Astrocyte (in vitro differentiated cells and primary cell): ENCODE results near the gene OR5C1. TPM values are rescaled to one million over a fixed set of nuclear protein-coding genes. Genes with fewer than 3 reads are reported as not detected.
"Not testable (repeated sequence)": the region's sequence is repeated elsewhere in the genome, so short reads cannot be mapped to it uniquely, and the experiment has no call there.

ENCODE experiments used
- DNase-seq: peaks from one replicate; pipeline ENCODE4 v3.0.0-alpha.2; 2010; ENCODE audit warnings: low read depth
- FAIRE-seq: peaks from 2 replicates; lab custom pipeline; 2011; peaks lifted over from hg19 to GRCh38; lab: Jason Lieb, UNC
- H2AFZ ChIP-seq: 2 replicates; pipeline ENCODE4 v1.6.0; 2012; ENCODE audit warnings: low read depth, low read length, inconsistent platforms
- H3K27ac ChIP-seq: 2 replicates; pipeline ENCODE4 v1.5.1; 2011; ENCODE audit warnings: low read depth, low read length, inconsistent platforms
- H3K27me3 ChIP-seq: 2 replicates; pipeline ENCODE4 v1.6.0; 2011; ENCODE audit warnings: low read length, inconsistent platforms; ENCODE audit not compliant: insufficient read depth
- H3K36me3 ChIP-seq: 2 replicates; pipeline ENCODE4 v1.5.1; 2011; ENCODE audit warnings: low read length, inconsistent platforms; ENCODE audit not compliant: insufficient read depth
- H3K4me1 ChIP-seq: 2 replicates; pipeline ENCODE4 v1.5.1; 2011; ENCODE audit warnings: low read length, inconsistent platforms; ENCODE audit not compliant: insufficient read depth
- H3K4me2 ChIP-seq: 2 replicates; pipeline ENCODE4 v1.6.0; 2012; ENCODE audit warnings: low read length, inconsistent platforms
- H3K4me3 ChIP-seq: 2 replicates; pipeline ENCODE4 v1.5.1; 2011; ENCODE audit warnings: low read depth, mild to moderate bottlenecking, low read length, inconsistent platforms; ENCODE audit not compliant: insufficient read depth
- H3K79me2 ChIP-seq: 2 replicates; pipeline ENCODE4 v1.6.0; 2012; ENCODE audit warnings: mild to moderate bottlenecking, low read length, inconsistent platforms; ENCODE audit not compliant: insufficient read depth
- H3K9ac ChIP-seq: 2 replicates; pipeline ENCODE4 v1.6.0; 2012; ENCODE audit warnings: mild to moderate bottlenecking, low read length, inconsistent platforms
- H3K9me3 ChIP-seq: 2 replicates; pipeline ENCODE4 v1.5.1; 2012; ENCODE audit warnings: low read depth, mild to moderate bottlenecking, low read length, inconsistent platforms; ENCODE audit not compliant: insufficient read depth
- H4K20me1 ChIP-seq: 2 replicates; pipeline ENCODE4 v1.6.0; 2012; ENCODE audit warnings: low read length, inconsistent platforms; ENCODE audit not compliant: insufficient read depth
- H3K27ac Mint-ChIP-seq: one replicate; pipeline ENCODE4 v1.8.0; 2021; ENCODE audit warnings: mild to moderate bottlenecking, mixed read lengths; ENCODE audit not compliant: unreplicated experiment
- H3K27me3 Mint-ChIP-seq: one replicate; pipeline ENCODE4 v1.8.0; 2021; ENCODE audit warnings: low read depth, mixed read lengths; ENCODE audit not compliant: unreplicated experiment
- H3K36me3 Mint-ChIP-seq: one replicate; pipeline ENCODE4 v1.8.0; 2021; ENCODE audit warnings: low read depth, mixed read lengths; ENCODE audit not compliant: unreplicated experiment
- H3K4me1 Mint-ChIP-seq: one replicate; pipeline ENCODE4 v1.8.0; 2021; ENCODE audit warnings: low read depth, mixed read lengths; ENCODE audit not compliant: unreplicated experiment
- H3K4me3 Mint-ChIP-seq: one replicate; pipeline ENCODE4 v1.8.0; 2021; ENCODE audit warnings: mild to moderate bottlenecking, moderate library complexity, mixed read lengths; ENCODE audit not compliant: unreplicated experiment
- H3K9me3 Mint-ChIP-seq: one replicate; pipeline ENCODE4 v1.8.0; 2021; ENCODE audit warnings: mild to moderate bottlenecking, mixed read lengths; ENCODE audit not compliant: unreplicated experiment
- CTCF ChIP-seq: IDR thresholded peaks from 2 replicates; pipeline ENCODE4 v1.5.1; 2011; ENCODE audit warnings: low read depth, mild to moderate bottlenecking, inconsistent platforms, low read length, moderate library complexity; ENCODE audit not compliant: insufficient read depth
- EZH2 ChIP-seq: IDR thresholded peaks from 2 replicates; pipeline ENCODE4 v1.6.1; 2012; ENCODE audit warnings: mild to moderate bottlenecking, low read length, inconsistent platforms; ENCODE audit not compliant: insufficient read depth
- total RNA-seq: library from RNA; stranded (reverse); gene quantifications from 2 replicates; pipeline ENCODE4 v1.2.1, GENCODE V29; 2021

OR5C1 gene
- total RNA-seq, 1 donor from 2014 or later = not detected

GRCh38 chr9:122832194-122832593 is 43.5 kb downstream of the OR5C1 start:
- peaks cover 8% of the 10 kb centered on the region for H3K79me2 ChIP-seq
- DNase-seq (no peak), FAIRE-seq (no peak)
- H3K4me1 Mint-ChIP-seq = peaks cover 3% of the 10 kb centered on the region
- no peak overlapping the region for H3K4me2 ChIP-seq
- no peaks in the 10 kb centered on the region for H3K36me3 Mint-ChIP-seq
- no peak overlapping the region for H3K27ac Mint-ChIP-seq
- H4K20me1 ChIP-seq = peaks cover 5% of the 10 kb centered on the region
- no peak overlapping the region for H2AFZ ChIP-seq
- no peaks in the 10 kb centered on the region for H3K27me3 Mint-ChIP-seq
- H3K9ac ChIP-seq = no peak overlapping the region
- no peak overlapping the region for H3K27ac ChIP-seq
- no peaks in the 10 kb centered on the region for H3K9me3 Mint-ChIP-seq
- H3K36me3 ChIP-seq = no peaks in the 10 kb centered on the region
- TF ChIP-seq CTCF (no peak), EZH2 (no peak)
- H3K27me3 ChIP-seq = no peaks in the 10 kb centered on the region
- H3K4me3 Mint-ChIP-seq = no peak overlapping the region
- H3K9me3 ChIP-seq = no peaks in the 10 kb centered on the region
- H3K4me3 ChIP-seq = no peak overlapping the region
- H3K4me1 ChIP-seq = peaks cover 4% of the 10 kb centered on the region

- Histone ChIP-seq H3K36me3 (no peaks in the 10 kb centered on the region), H3K27me3 (no peaks in the 10 kb centered on the region), H3K4me2 (no peak overlapping the region), H3K79me2 (no peaks in the 10 kb centered on the region), H3K9ac (no peak overlapping the region), H3K4me3 (no peak overlapping the region), H3K27ac (no peak overlapping the region), H3K9me3 (no peaks in the 10 kb centered on the region), H3K4me1 (no peaks in the 10 kb centered on the region), H2AFZ (no peak overlapping the region), H4K20me1 (no peaks in the 10 kb centered on the region)
- no peaks in the 10 kb centered on the region for H3K27me3 Mint-ChIP-seq
- TF ChIP-seq CTCF = no peak
- no peak overlapping the region for H3K4me3 Mint-ChIP-seq
- no peaks in the 10 kb centered on the region for H3K4me1 Mint-ChIP-seq
- H3K36me3 Mint-ChIP-seq = no peaks in the 10 kb centered on the region
- DNase-seq = no peak
- no peak for FAIRE-seq
- H3K27ac Mint-ChIP-seq = no peak overlapping the region
- H3K9me3 Mint-ChIP-seq = no peaks in the 10 kb centered on the region
Measured at GRCh38 chr9:122835313-122835731, 46.6 kb downstream of the OR5C1 start.

GRCh38 chr9:122837266-122837850 is 48.6 kb downstream of the OR5C1 start:
- FAIRE-seq (no peak), DNase-seq (no peak)
- Mint-ChIP-seq H3K36me3 (no peaks in the 10 kb centered on the region), H3K4me3 (no peak overlapping the region), H3K9me3 (no peaks in the 10 kb centered on the region), H3K27ac (no peak overlapping the region), H3K4me1 (no peaks in the 10 kb centered on the region), H3K27me3 (no peaks in the 10 kb centered on the region)
- Histone ChIP-seq H3K9ac (no peak overlapping the region), H3K27ac (no peak overlapping the region), H3K36me3 (no peaks in the 10 kb centered on the region), H3K9me3 (no peaks in the 10 kb centered on the region), H2AFZ (no peak overlapping the region), H4K20me1 (no peaks in the 10 kb centered on the region), H3K4me3 (no peak overlapping the region), H3K4me2 (no peak overlapping the region), H3K4me1 (no peaks in the 10 kb centered on the region), H3K79me2 (no peaks in the 10 kb centered on the region), H3K27me3 (no peaks in the 10 kb centered on the region)
- TF ChIP-seq CTCF (no peak), EZH2 (no peak)

GRCh38 chr9:122838441-122838840 is 49.7 kb downstream of the OR5C1 start:
- H3K9me3 ChIP-seq, H3K9ac ChIP-seq, H3K27ac ChIP-seq, H3K79me2 ChIP-seq, H3K4me1 Mint-ChIP-seq, H3K4me1 ChIP-seq, H3K27me3 ChIP-seq, H2AFZ ChIP-seq, H3K4me2 ChIP-seq, DNase-seq, H3K36me3 ChIP-seq, H3K4me3 Mint-ChIP-seq, FAIRE-seq, H3K27ac Mint-ChIP-seq, H3K4me3 ChIP-seq, H3K9me3 Mint-ChIP-seq, H3K27me3 Mint-ChIP-seq, H3K36me3 Mint-ChIP-seq, H4K20me1 ChIP-seq: not testable (repeated sequence)
